Dendritic cell treated with granulocyte-macrophage colony-stimulating factor and Interleukin-4, amounts not matched to agents 40 ng/mL and 50 ng/mL, for 4 days (primary cell): ENCODE data around the gene TEX14.
A peak's percentile ranks its signal among the peaks of the same experiment; 100 is the strongest.

Source experiments
- H3K27ac Mint-ChIP-seq: one replicate; pipeline ENCODE4 v1.8.0; 2022; ENCODE audit warnings: mild to moderate bottlenecking, mixed read lengths
- H3K27me3 Mint-ChIP-seq: one replicate; pipeline ENCODE4 v1.8.0; 2022; ENCODE audit warnings: mild to moderate bottlenecking, mixed read lengths
- H3K36me3 Mint-ChIP-seq: one replicate; pipeline ENCODE4 v1.8.0; 2022; ENCODE audit warnings: low read depth, mixed read lengths
- H3K4me1 Mint-ChIP-seq: one replicate; pipeline ENCODE4 v1.8.0; 2022; ENCODE audit warnings: low read depth, mixed read lengths
- H3K4me3 Mint-ChIP-seq: one replicate; pipeline ENCODE4 v1.8.0; 2022; ENCODE audit warnings: mild to moderate bottlenecking, moderate library complexity, mixed read lengths
- H3K9me3 Mint-ChIP-seq: one replicate; pipeline ENCODE4 v1.8.0; 2022; ENCODE audit warnings: mixed read lengths
- intact Hi-C: fragments of 100-400 bp; cut with micrococcal nuclease; formaldehyde crosslinking; loops from one replicate; pipeline ENCODE4 v1.15.0; 2022

TEX14 gene, protein sequence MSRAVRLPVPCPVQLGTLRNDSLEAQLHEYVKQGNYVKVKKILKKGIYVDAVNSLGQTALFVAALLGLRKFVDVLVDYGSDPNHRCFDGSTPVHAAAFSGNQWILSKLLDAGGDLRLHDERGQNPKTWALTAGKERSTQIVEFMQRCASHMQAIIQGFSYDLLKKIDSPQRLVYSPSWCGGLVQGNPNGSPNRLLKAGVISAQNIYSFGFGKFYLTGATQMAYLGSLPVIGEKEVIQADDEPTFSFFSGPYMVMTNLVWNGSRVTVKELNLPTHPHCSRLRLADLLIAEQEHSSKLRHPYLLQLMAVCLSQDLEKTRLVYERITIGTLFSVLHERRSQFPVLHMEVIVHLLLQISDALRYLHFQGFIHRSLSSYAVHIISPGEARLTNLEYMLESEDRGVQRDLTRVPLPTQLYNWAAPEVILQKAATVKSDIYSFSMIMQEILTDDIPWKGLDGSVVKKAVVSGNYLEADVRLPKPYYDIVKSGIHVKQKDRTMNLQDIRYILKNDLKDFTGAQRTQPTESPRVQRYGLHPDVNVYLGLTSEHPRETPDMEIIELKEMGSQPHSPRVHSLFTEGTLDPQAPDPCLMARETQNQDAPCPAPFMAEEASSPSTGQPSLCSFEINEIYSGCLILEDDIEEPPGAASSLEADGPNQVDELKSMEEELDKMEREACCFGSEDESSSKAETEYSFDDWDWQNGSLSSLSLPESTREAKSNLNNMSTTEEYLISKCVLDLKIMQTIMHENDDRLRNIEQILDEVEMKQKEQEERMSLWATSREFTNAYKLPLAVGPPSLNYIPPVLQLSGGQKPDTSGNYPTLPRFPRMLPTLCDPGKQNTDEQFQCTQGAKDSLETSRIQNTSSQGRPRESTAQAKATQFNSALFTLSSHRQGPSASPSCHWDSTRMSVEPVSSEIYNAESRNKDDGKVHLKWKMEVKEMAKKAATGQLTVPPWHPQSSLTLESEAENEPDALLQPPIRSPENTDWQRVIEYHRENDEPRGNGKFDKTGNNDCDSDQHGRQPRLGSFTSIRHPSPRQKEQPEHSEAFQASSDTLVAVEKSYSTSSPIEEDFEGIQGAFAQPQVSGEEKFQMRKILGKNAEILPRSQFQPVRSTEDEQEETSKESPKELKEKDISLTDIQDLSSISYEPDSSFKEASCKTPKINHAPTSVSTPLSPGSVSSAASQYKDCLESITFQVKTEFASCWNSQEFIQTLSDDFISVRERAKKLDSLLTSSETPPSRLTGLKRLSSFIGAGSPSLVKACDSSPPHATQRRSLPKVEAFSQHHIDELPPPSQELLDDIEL (N-terminal part only)

DNA sequence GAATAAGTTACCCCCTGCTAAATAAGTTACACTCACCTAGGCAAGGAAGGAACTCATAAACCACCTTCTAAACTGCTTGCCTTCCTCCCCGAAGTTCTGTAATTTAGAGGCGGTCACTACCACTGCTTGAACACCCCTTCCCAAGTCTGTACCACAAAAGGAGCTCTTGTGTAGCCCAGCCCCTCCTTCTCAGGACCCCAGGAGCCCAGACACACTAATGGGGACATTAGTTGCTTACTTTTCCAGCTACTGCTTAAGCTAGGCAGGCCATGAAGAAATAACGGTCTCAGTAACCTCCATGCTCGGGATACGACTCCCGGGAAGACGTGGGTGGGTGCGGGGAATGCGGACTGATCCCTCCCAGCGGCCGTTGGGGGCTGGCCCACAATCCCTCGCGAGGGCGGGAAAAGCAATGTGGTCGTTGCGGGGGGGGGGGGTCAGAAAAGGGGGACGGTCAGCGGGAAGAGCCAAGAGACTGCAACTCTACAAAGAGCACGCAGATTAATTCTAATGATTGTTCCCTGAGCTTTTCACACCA, at the start of gene TEX14:
Gene TEX14, minus strand, starts transcription at position 345 of the 538 bp plus-strand sequence. CDS start 40,044 bp downstream, outside the sequence.
- Mint-ChIP-seq H3K36me3 (peaks cover 5% of the 10 kb centered on the region), H3K4me1 (peaks cover 17% of the 10 kb centered on the region), H3K9me3 (no peaks in the 10 kb centered on the region), H3K27ac (peak within 1 kb of the TSS; percentile 92), H3K27me3 (no peaks in the 10 kb centered on the region), H3K4me3 (peak within 1 kb of the TSS; percentile 85)
- intact Hi-C loops: loop anchor here (1.0 kb wide), 1 partner anchor 32 kb away; no protein-coding TSS in a partner anchor

DNA sequence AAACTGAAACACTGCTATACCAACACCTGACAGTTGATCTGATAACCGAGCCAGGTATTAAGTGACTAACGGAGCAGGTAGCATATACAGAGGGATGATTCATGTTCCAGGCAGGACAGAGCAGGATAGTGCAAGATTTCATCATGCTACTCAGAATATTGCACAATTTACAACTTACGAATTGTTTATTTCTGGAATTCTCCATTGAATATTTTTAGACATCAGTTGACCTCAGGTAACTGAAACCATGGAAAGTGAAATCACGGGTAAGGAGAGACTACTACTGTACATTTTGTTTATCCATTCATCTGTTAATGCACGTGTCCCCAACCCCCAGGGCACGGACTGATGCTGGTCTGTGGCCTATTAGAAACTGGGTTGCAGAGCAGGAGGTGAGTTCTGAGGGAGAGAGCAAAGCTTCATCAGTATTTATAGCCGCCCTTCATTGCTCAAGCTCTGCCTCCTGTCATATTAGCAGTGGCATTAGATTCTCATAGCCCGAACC, 49.3 kb upstream of the TEX14 start:
- H3K27me3 Mint-ChIP-seq: no peaks in the 10 kb centered on the region
- intact Hi-C loops: no loop called here
- H3K27ac Mint-ChIP-seq: no peak overlapping the region
- no peaks in the 10 kb centered on the region for H3K9me3 Mint-ChIP-seq
- no peaks in the 10 kb centered on the region for H3K4me1 Mint-ChIP-seq
- H3K36me3 Mint-ChIP-seq: no peaks in the 10 kb centered on the region
- no peak overlapping the region for H3K4me3 Mint-ChIP-seq

DNA sequence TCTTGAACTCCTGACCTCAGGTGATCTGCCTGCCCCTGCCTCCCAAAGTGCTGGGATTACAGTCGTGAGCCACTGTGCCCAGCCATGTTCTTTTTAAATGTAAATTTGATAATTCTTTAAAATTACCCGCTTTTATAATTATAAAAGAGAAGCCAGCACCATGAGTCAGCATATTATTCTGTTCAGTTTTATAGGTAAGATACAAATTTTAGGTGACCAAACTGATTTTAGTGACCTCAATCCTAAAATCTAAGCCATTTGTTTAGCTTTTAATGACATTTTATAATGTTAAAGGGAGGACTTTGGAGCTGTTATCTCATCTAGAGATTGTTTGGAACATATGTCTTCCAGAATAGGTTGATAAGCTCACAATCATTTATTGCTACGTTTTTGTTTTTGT, 43.0 kb upstream of the TEX14 start:
- Mint-ChIP-seq H3K27ac (no peak overlapping the region), H3K27me3 (no peaks in the 10 kb centered on the region)
- intact Hi-C loops: no loop called here

DNA sequence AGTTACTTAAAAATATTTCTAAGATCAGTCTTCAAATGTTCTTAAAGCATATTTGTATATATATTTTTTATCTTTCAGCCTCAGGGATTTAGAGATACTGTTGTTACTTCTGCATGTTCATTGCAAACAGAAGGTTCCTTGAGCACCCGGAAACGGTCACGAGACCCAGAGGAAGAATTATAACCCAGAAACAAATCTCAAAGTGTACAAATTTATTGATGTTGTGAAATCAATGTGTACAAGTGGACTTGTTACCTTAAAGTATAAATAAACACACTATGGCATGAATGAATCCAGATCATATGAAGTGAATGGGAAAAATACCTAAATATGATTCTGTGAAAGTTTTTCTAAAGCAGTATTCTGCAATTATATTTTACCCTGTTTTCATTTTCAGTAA, 42.2 kb upstream of the TEX14 start:
- H3K4me3 Mint-ChIP-seq: no peak overlapping the region
- intact Hi-C loops: no loop called here

More for the DNA sequence above, 43.0 kb upstream of the TEX14 start:
- peaks cover 7% of the 10 kb centered on the region for H3K36me3 Mint-ChIP-seq
- H3K9me3 Mint-ChIP-seq: no peaks in the 10 kb centered on the region
- H3K4me3 Mint-ChIP-seq: no peak overlapping the region
- H3K4me1 Mint-ChIP-seq: no peaks in the 10 kb centered on the region

DNA sequence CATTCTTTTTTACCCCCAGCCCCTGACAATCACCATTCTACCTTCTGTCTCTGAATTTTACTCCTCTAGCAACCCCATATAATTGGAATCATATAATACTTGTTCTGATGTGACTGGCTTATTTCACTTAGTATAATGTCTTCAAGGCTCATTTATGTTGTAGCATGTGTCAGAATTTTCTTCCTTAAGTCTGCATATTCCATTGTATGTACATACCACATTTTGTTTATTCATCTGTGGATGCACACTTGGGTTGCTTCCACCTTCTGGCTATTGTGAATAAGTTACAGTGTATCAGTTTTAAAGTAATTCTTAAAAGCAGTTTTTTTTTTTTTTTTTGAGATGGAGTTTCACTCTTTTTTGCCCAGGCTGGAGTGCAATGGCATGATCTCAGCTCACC, 39.1 kb upstream of the TEX14 start:
- Mint-ChIP-seq H3K4me3 (no peak overlapping the region), H3K36me3 (peaks cover 7% of the 10 kb centered on the region)

More for the DNA sequence above, 42.2 kb upstream of the TEX14 start:
- Mint-ChIP-seq H3K27ac (no peak overlapping the region), H3K27me3 (no peaks in the 10 kb centered on the region), H3K36me3 (peaks cover 7% of the 10 kb centered on the region), H3K4me1 (no peaks in the 10 kb centered on the region), H3K9me3 (no peaks in the 10 kb centered on the region)

DNA sequence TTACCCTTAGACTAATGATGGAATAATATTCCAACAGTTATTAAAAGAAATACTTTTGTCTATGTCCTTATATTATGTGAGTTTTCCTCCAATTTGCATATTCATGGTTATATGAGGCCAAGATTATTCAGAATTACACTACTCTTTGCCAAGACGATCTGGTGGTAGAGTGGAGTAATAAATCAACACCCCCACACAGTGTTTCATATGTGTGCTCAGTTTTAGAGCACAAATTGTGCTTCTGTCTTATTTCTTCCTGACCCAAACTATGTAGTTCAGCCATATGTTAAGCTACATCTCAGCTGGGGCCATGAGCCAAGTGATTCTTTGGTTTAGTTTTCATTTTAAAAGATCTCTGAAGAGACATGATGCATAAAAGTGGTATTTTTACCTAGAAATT, 37.0 kb upstream of the TEX14 start:
- Mint-ChIP-seq H3K9me3 (no peaks in the 10 kb centered on the region), H3K36me3 (peaks cover 13% of the 10 kb centered on the region), H3K4me3 (no peak overlapping the region), H3K4me1 (no peaks in the 10 kb centered on the region), H3K27ac (no peak overlapping the region), H3K27me3 (no peaks in the 10 kb centered on the region)
- intact Hi-C loops: no loop called here

More for the DNA sequence above, 39.1 kb upstream of the TEX14 start:
- no peaks in the 10 kb centered on the region for H3K9me3 Mint-ChIP-seq
- H3K27me3 Mint-ChIP-seq: no peaks in the 10 kb centered on the region
- intact Hi-C loops: no loop called here
- no peaks in the 10 kb centered on the region for H3K4me1 Mint-ChIP-seq
- no peak overlapping the region for H3K27ac Mint-ChIP-seq

DNA sequence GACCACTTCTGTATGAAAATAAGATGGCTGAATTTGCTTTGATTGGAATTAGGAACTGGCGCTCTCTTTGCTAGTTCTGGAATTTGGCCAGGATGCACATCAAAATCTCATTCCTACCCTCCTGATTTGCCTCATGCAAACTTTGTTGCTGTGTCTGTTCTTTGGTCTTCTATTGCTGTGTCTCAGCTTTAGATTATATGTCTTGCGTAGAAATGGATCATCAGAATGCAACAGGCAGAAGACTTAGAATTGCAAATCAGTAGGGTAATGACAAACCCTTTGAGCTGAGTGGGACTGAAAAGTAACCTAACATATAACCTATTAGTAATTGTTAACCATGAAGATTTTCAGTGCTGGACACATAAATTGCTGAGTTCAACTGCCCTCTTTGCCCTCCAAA, 30.9 kb upstream of the TEX14 start:
- Mint-ChIP-seq H3K4me1 (no peaks in the 10 kb centered on the region), H3K27me3 (no peaks in the 10 kb centered on the region), H3K27ac (no peak overlapping the region), H3K4me3 (no peak overlapping the region), H3K36me3 (peaks cover 25% of the 10 kb centered on the region), H3K9me3 (no peaks in the 10 kb centered on the region)
- intact Hi-C loops: no loop called here

DNA sequence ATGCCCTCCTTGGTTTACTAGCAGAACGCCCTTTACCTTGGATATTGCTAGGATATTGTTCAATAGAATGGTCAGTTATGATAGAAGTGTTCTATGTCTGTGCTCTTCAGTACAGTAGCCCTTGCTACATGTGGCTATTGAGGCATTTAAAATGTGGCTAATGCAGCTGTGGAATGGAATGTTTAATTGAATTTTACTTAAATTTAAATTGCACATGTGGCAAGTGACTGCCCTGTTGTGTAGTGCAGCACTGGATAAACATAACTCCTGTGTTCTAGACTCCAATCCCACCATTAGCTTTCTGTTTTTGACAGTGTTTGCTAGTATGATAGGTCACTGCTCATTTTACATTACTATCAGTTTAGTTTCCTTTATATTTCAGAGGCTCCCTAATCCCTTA, 30.4 kb upstream of the TEX14 start:
- intact Hi-C loops: no loop called here
- Mint-ChIP-seq H3K4me1 (no peaks in the 10 kb centered on the region), H3K27ac (no peak overlapping the region), H3K27me3 (no peaks in the 10 kb centered on the region), H3K4me3 (no peak overlapping the region), H3K9me3 (no peaks in the 10 kb centered on the region), H3K36me3 (peaks cover 25% of the 10 kb centered on the region)

DNA sequence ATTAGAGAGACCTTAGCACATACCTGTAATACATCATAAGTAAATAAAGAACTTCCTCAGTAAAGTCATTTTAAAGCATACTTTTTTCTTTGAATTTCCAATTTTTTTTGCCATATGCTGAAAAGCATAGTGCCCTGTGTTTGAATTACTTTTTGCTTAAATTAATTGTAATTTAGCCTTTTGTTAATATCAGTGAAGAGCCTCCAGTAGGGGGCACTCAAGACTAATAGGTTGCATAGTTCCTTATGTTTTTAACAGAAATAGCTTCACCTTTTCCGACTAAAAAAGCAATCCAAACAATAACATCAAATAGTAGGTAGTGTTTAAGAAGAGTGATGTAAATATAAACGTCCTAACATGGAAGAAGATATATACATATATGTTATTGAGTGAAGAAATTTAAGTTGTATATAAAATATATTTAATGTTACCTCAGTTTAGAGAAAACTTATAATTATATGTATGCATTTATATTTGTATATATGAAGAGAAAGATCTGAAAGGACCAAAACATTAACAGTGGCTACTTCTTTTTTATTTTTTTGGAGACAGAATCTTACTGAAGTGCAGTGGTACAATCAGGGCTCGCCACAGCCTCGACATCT, 19.2 kb upstream of the TEX14 start:
- H3K4me1 Mint-ChIP-seq: peaks cover 11% of the 10 kb centered on the region
- no peaks in the 10 kb centered on the region for H3K9me3 Mint-ChIP-seq
- intact Hi-C loops: loop anchor here (1.0 to 10.0 kb wide), 2 partner anchors 126 to 294 kb away; no protein-coding TSS in a partner anchor
- no peak overlapping the region for H3K27ac Mint-ChIP-seq
- peaks cover 13% of the 10 kb centered on the region for H3K36me3 Mint-ChIP-seq
- H3K4me3 Mint-ChIP-seq: no peak overlapping the region
- no peaks in the 10 kb centered on the region for H3K27me3 Mint-ChIP-seq

DNA sequence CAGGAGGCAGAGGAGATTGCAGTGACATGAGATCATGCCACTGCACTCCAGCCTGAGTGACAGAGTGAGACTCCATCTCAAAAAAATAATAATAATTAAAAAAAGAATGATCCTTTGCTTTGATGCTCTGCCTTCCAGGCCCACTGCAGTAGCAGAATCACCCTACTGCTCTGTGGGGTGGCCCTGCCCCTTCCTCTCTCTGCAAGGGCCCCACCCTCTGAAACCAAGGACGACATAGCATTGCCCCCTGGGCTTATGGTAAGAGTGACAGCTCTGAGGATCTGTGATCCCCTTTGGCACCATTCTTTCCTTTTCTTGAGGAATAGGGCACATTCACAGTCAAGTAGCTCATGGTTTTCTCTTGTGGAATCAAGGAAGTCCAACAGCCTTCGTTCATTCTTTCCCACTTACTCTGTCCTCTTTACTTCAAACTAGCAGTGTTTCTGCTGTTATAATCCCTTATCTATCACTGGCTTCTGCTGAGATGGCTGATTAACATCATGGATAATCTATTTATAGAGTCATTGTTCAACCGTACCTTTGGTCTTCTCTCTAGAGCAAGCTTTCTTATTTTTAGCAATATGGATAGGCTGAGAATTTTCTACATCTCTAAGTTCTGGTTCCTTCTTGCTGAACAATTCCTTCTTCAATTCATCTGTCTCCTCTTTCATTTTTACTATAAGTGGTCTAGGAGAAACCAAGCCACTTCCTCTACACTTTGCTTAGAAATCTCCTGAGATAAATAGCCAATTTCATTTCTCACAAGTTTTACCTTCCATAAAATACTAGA, 14.7 kb upstream of the TEX14 start:
- Mint-ChIP-seq H3K27ac (peak overlapping the region; percentile 40), H3K9me3 (no peaks in the 10 kb centered on the region), H3K36me3 (peaks cover 13% of the 10 kb centered on the region), H3K27me3 (no peaks in the 10 kb centered on the region), H3K4me1 (peaks cover 11% of the 10 kb centered on the region), H3K4me3 (no peak overlapping the region)
- intact Hi-C loops: no loop called here

DNA sequence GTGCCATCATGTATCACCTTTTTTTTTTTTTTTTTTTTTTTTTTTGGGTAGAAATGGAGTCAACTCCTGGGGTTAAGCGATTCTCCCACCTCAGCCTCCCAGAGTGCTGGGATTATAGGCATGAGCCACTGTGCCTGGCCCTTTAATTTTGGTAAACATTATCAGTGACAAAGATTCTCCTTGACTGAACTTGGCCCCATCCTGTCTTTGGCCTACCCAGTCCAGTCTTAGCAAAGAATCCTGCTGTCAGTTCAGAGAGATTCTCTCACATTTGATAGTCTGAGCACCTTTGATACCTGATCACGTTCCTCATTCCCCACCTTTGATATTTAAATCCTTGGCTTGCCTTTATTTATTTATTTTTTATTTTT, 12.1 kb upstream of the TEX14 start:
- intact Hi-C loops: no loop called here

DNA sequence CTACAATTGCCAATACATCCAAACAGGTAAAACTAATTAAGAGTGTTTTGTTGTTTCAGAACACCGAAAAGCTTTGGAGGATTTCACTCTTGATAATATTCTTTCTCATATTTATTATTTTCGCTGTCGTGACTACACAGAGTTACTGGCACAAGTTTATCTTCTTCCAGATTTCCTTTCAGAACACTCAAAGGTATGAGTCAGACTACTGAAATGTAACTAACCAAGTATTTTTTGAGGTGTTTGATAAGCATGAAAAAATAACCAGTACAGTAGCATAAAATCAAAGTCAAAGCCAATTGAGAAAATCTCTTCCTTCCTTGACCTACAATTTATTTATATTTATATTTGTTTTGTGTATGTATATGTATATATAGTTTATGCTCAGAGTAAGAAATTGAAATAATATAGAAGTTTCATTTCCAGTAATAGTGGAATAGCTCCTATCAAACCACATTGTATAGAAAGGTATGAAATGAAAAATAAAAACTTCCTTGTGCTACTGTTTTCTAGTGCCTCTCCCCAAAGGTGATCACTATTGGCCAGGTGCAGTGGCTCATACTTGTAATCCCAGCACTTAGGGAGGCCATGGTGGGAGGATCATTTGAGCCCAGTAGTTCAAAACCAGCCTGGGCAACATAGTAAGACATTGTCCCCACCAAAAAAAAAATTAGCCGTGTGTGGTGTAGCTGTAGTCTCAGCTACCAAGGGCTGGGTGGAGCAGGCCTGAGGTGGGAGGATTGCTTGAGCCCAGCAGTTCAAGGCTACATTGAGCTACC, 11.5 kb upstream of the TEX14 start:
- intact Hi-C loops: no loop called here

More for the DNA sequence above, 12.1 kb upstream of the TEX14 start:
- Mint-ChIP-seq H3K4me1 (peaks cover 11% of the 10 kb centered on the region), H3K27ac (no peak overlapping the region), H3K4me3 (no peak overlapping the region), H3K27me3 (no peaks in the 10 kb centered on the region), H3K9me3 (no peaks in the 10 kb centered on the region), H3K36me3 (peaks cover 15% of the 10 kb centered on the region)

More for the DNA sequence above, 11.5 kb upstream of the TEX14 start:
- no peaks in the 10 kb centered on the region for H3K9me3 Mint-ChIP-seq
- H3K4me3 Mint-ChIP-seq: no peak overlapping the region
- peaks cover 15% of the 10 kb centered on the region for H3K36me3 Mint-ChIP-seq
- H3K27me3 Mint-ChIP-seq: no peaks in the 10 kb centered on the region
- no peak overlapping the region for H3K27ac Mint-ChIP-seq
- H3K4me1 Mint-ChIP-seq: peaks cover 11% of the 10 kb centered on the region
